Urothelium cell line (cell line): ENCODE measurements around the gene MLN.

Source experiments
- DNase-seq: peaks from one replicate; pipeline ENCODE4 v3.0.0; 2011; ENCODE audit warnings: low spot score, mixed read lengths
- FAIRE-seq: peaks from 2 replicates; lab custom pipeline; 2011; peaks lifted over from hg19 to GRCh38; lab: Jason Lieb, UNC

MLN gene

DNA sequence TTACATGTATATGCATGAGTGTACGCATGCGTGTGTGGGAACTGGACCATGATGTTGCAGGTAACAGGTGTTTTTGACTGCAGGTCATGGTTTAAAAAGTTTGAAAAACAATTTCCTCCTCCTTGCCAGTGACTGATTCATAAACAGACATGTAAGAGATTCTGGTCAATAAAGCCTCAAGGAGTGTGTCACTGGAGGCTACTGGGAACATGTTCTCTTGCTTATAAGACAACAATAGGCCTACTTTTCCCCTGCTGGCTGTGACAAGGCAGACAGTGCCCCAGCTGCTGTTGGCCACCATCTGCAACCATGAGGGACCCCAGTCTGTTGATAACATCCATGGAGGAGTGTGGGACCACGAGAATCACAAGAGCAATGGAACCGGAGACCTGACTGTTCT lies 27.6 kb downstream of the MLN start:
- DNase-seq (no peak), FAIRE-seq (no peak)

DNA sequence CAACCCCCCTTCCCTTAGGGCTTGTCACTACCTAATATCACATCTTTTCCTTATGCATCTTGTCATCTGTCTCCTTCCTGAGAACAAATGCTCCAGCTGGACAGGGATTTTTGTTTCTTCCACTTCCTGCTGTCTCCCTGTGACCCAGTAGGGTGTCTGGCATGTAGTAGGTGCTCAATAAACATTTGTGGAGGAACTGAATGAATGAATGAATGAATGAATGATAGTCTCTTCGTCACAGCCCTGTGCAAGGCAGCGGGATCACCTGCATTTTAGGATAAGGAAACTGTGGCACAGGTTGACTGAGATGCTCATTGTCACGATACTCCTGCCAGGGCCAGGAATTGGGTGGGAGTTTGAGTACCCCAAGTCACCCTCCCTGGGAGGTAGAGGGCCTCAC lies 29.0 kb downstream of the MLN start:
- no peak for DNase-seq
- no peak for FAIRE-seq

DNA sequence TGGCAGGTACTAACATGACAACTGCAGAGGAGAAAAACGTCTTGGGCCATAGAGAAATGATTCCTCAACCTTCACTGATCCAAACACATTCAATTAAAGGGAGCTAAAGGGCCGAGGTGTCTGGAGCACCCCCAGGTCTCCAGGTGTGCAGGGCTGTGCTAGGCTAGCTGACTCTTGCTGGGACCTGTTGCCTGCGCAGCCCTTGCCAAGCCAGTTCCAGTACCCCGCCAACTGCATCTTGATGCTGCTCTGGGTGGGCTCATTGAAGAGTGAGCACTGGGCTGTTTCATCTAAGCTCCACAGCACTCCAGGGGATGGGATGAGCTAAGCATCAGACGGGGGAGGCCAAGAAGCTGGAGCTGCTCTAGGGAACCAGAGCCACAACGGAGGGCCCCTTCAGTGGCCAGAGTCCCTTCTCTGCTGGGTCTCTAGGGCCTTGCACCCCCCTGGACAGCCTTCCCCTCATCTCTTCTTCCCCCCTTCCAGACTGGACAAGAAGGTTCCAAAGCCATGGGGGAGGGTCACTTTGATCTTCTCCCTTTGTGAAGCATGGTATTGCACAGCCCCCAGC lies 30.8 kb downstream of the MLN start:
- no peak for FAIRE-seq
- DNase-seq: no peak

DNA sequence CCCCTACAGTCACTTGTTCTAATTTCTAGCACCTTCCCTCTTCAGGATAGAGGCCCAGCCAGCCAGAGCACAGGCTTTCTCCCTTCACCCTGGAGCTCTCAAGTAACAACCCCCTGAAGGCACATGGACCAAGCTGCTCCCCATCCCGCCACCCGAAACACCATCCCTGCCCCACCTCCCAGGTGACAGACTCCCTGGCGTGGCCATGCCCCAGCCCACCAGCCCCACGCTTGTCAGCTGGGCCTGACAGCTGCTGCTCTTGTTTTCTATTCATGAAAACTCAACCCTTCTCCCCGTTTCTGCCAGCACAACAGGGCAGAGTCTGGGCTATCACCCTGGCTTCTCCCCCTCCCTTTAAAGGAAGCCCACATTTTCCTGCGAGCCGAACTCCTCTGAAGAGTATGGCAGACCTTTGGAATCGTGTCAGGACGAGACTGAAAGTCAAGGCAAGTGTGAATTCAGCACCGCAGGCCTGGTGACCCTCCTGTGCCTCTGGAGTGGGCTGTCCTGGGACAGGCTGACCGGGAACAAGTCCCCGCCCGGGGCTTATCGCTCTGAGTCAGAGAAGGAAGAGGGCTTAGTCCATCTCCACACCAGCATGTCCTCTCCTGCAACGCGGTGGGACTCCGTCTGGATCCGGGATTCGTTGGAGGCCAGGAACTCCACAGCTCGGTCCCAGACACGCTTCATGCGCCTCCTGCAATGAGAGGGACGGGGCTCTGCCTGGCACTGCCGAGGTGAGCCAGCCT lies 31.5 kb downstream of the MLN start:
- FAIRE-seq: no peak
- no peak for DNase-seq

DNA sequence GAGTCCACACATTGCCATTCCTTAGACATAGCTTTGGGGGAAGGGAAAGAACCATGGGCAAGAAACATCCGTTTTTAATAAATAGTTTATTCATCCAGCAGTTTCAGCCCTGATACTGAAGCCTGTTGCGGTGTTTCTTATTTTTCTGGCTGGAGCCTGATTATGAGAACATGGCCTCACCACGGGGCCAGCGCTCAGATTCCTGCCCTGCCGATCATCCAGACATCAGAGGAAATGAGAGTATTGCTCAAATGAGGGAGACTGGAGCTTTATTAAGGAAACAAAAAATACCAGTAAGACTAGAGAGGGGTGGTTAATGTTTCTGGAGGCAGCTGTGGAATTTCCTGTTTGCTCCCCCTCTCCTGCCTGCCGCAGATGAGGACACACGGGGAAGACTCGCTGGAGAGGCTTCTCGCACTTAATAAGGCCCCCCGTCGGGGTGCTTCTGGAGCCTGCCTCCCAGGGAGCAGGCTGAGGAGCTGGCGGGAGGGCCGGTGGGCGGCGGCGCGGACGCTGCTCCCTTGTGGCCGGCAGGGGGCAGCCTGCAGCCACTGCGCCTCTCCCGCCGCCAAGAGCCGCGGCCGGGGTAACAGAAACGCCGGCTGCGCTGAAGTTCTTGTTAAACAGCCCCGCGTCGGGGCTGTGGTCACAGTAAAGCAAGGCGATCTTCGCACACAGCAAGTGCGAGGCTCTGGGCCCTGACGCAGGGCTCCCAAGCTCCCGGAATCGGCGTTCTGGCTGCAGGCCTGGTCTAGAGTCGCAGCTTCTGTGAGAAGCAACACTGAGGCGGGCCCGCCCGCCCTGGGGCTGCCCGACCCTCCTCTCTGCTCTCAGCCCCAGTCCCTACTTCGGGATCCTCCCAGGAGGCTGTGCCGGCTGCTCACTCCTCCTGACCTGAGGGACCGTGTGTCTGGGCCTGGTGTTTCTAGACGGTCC lies 32.4 kb downstream of the MLN start:
- FAIRE-seq (no peak), DNase-seq (peak; percentile 77)

DNA sequence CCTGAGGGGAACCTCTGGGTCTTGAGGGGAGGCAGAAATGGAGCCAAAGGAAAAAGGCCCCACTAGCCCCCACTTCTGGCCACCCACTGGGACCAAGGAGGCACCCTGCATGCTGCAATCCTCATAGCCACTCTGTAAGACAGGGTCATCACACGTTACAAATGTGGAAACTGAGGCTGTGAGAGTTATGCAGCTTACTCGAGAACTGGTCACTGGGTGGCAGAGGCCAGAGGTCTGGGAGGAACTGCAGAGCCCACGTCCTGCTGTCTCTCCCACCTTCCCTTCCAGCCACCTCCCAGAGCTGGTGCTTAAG lies 33.0 kb downstream of the MLN start:
- DNase-seq: no peak
- FAIRE-seq: no peak

GRCh38 chr6:33770124-33770832 lies 33.5 kb downstream of the MLN start:
- DNase-seq: no peak
- no peak for FAIRE-seq

GRCh38 chr6:33769248-33769821 lies 34.5 kb downstream of the MLN start:
- FAIRE-seq: no peak
- no peak for DNase-seq

GRCh38 chr6:33768644-33769120 lies 35.1 kb downstream of the MLN start:
- FAIRE-seq (peak; percentile 87), DNase-seq (peak; percentile 79)

DNA sequence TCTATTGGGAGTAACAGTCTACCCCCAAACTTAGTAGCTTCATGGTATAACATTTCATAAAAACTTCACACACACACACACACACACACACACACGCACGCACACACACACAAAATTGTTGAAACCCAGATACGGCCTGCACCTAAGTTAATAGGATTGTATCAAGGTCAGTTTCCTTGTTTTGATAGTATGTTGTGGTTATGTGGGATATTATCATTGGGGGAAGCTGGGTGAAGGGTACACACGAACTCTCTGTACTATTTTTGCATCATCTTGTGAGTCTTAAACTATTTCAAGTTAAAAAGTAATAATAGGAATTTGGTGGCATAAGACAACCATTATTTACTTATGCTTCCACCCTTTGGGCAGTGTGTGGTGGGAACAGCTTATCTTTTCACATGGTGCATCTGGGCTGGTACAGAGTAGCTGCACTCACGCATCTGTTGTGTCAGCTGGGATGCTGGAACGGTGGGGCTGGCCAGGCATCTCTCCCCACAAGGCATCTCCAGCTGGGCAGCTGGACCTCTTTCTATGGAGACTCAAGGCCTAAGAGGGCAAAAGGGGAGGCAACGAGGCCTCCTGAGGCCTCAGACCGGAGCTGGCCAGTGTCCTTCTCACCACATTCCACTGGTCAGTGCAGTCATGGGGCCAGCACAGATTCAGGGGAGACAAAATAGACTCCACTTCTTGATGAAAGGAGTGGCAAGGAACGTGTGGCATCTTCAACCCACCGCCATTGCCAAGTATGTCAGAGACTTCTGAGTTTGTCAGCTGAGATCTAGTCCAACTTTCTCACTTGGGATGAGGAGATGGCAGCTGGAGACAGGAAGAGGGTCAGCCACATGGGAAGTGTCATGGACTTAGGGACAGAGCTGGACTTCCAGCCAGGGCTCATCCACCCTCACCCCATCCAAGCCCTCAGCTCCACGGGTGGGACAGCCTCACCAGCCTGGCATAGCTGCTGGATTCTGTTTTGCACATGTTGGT lies 36.6 kb downstream of the MLN start:
- DNase-seq: no peak

DNA sequence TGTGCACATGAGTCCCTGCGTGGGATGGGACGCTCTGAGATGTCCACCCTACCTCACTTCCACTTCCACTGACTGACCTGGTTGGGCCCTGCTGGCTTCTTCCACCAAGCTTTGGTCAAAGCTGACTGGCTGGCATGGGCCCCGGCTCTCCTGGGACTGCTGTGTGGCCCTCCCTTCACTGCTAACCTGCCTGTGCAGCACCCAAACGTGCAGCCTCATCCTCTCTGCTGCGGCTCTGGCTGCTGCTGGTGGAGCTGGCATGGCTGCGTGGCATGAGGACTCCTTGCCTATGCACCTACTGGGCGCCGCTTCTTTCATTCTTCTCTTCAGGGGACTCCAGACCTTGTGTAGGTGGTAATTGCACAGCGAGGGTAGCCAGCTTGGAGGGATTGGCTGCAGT lies 38.4 kb downstream of the MLN start:
- DNase-seq (no peak), FAIRE-seq (no peak)

More for the DNA sequence above, 36.6 kb downstream of the MLN start:
- no peak for FAIRE-seq

GRCh38 chr6:33764036-33764435 lies 39.8 kb downstream of the MLN start:
- FAIRE-seq (no peak), DNase-seq (no peak)

DNA sequence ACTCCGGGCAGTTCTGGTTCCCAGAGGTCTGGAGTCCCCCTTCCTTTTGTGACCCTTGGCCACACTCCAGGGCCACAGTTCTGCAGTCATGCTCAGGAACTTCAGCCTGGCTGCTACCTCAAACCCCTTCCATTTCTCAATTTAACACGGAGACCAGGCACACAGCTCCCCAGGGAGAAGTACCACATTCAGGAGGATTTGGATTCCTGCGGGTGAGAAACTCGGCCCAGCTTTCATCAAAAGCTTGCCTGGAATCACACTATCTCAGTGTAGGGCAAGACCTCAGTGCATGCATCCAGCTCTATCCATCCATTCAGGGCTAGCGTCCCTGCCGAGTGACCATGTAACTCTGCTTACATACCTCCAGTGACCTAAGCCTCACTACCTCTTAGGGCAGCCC lies 40.3 kb downstream of the MLN start:
- no peak for DNase-seq
- FAIRE-seq: no peak

- DNase-seq: no peak
- no peak for FAIRE-seq
Measured at GRCh38 chr6:33762713-33763112, 41.1 kb downstream of the MLN start.

DNA sequence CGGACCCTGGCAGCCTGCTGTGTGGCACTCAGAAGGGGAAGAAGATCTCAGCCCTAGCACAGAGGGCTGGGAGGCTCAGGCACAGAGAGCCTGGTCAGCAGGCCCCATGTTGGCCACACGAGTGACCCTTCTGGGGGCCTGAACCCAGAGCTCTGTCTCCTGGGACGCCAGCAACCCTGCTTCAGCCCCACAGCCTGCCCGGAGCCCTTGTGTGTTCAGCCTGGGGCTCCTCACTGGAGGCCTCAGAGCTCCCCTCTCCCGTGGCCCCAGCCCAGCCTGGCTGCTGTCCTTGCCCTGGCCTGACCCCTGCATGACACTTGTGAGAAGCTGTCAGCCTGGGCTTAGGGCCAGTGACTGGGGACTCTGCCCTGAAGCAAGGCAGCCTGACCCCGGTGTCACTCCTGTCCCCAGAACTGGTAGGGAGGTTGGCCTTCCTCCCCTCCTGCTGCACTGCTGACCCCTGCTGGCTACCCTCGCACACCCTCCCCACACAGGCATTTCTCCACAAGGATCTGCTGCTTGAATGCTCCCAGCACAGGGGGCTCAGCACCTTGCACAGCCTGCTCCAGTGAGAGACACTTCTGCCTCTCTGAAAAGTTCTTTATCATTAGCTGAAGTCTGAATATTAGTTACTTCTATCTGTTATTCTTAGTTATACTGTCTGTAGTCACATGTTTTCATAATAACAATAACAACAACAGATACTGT lies 41.7 kb downstream of the MLN start:
- DNase-seq: peak; percentile 43

GRCh38 chr6:33761581-33761921 lies 42.3 kb downstream of the MLN start:
- FAIRE-seq (no peak), DNase-seq (no peak)

More for the DNA sequence above, 41.7 kb downstream of the MLN start:
- FAIRE-seq: no peak

DNA sequence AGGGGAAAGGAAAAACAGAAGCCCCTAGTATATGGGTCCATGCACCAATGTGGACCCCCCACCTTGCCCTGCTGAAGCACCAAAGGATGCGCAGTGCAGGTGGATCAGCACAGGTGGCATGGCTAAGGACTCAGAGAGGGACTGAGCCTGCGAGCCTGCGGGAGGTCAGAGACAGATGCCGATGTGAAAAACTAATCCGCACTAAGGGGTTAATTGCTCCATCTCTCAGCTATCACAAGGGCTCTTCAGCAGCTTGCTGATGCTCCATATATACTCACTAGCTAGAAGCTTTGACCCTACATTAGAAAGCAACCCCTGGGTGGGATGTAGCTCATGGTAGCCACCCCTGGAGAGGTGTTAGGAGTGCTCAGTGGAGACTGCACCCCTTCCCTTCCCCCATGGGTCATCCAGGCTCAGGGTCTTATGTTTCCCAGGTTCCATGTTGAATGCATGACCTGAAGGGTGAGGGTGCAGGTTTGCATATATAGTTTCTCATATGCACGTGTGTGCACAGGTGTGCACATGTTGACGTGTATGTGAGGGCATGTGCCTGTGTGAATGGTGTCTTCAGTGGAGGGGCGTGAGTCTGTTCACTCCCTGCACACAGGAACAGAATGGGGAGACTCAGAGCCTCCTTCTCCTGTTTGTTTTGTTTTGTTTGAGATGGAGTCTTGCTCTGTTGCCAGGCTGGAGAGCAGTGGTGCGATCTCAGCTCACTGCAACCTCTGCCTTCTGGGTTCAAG lies 43.7 kb downstream of the MLN start:
- DNase-seq (no peak), FAIRE-seq (no peak)

- no peak for FAIRE-seq
Measured at GRCh38 chr6:33758815-33759216, 45.0 kb downstream of the MLN start.

More at GRCh38 chr6:33758815-33759216, 45.0 kb downstream of the MLN start:
- DNase-seq: no peak
